GM21360 (cell line): ENCODE results near the gene ARHGAP31.

Experiments
- ATAC-seq: cut with Tn5 transposase; IDR thresholded peaks from one replicate; pipeline ENCODE4 v1.9.1; 2021; ENCODE audit warnings: mild to moderate bottlenecking, moderate library complexity; ENCODE audit not compliant: unreplicated experiment

Gene ARHGAP31

GRCh38 chr3:119375106-119375505 is 80.9 kb downstream of the ARHGAP31 start:
- ATAC-seq: no peak

GRCh38 chr3:119375510-119375909 is 81.3 kb downstream of the ARHGAP31 start:
- ATAC-seq: no peak

- ATAC-seq: no peak
These were observed 82.6 kb downstream of the ARHGAP31 start for GRCh38 chr3:119376758-119377157.

- ATAC-seq: no peak
These were observed 84.1 kb downstream of the ARHGAP31 start for GRCh38 chr3:119378259-119378803.

- ATAC-seq: no peak
These were observed 86.5 kb downstream of the ARHGAP31 start for GRCh38 chr3:119380697-119381096.

- ATAC-seq: no peak
These were observed 88.0 kb downstream of the ARHGAP31 start for GRCh38 chr3:119382134-119382533.

GRCh38 chr3:119388577-119388976 is 94.4 kb downstream of the ARHGAP31 start:
- ATAC-seq: no peak

GRCh38 chr3:119395923-119396358 is 101.8 kb downstream of the ARHGAP31 start:
- peak; percentile 78 for ATAC-seq

- no peak for ATAC-seq
These were observed 102.7 kb downstream of the ARHGAP31 start for GRCh38 chr3:119396870-119397269.

- no peak for ATAC-seq
These were observed 106.3 kb downstream of the ARHGAP31 start for GRCh38 chr3:119400466-119400865.

GRCh38 chr3:119401069-119401468 is 106.9 kb downstream of the ARHGAP31 start:
- peak; percentile 48 for ATAC-seq

- ATAC-seq: peak; percentile 43
These were observed 107.6 kb downstream of the ARHGAP31 start for GRCh38 chr3:119401503-119402440.

- ATAC-seq: no peak
These were observed 108.6 kb downstream of the ARHGAP31 start for GRCh38 chr3:119402791-119403190.

- ATAC-seq: no peak
These were observed 109.0 kb downstream of the ARHGAP31 start for GRCh38 chr3:119403201-119403600.

GRCh38 chr3:119405315-119405714 is 111.1 kb downstream of the ARHGAP31 start:
- ATAC-seq: no peak

GRCh38 chr3:119408243-119408950 is 114.2 kb downstream of the ARHGAP31 start:
- no peak for ATAC-seq

GRCh38 chr3:119409844-119410243 is 115.7 kb downstream of the ARHGAP31 start:
- ATAC-seq: no peak

GRCh38 chr3:119413603-119414280 is 119.6 kb downstream of the ARHGAP31 start:
- no peak for ATAC-seq

- ATAC-seq: no peak
These were observed 122.7 kb downstream of the ARHGAP31 start for GRCh38 chr3:119416873-119417272.

- no peak for ATAC-seq
These were observed 123.8 kb downstream of the ARHGAP31 start for GRCh38 chr3:119417771-119418512.
